Brain microvascular endothelial cell (primary cell): ENCODE data around the gene NAE1.
"Not testable (repeated sequence)": the region's sequence is repeated elsewhere in the genome, so short reads cannot be mapped to it uniquely, and the experiment has no call there.

Source experiments
- DNase-seq: peaks from one replicate; pipeline ENCODE4 v3.0.0-alpha.2; 2020
- H3K27ac ChIP-seq: fragments of 250-450 bp; sonication (Bioruptor Pico); 2 replicates; pipeline ENCODE4 v1.5.1; 2020; ENCODE audit warnings: mild to moderate bottlenecking, moderate library complexity
- H3K27me3 ChIP-seq: fragments of 250-450 bp; sonication (Bioruptor Pico); replicated peaks from 2 replicates; pipeline ENCODE4 v1.5.1; 2020; ENCODE audit warnings: mild to moderate bottlenecking
- H3K36me3 ChIP-seq: fragments of 250-450 bp; sonication (Bioruptor Pico); replicated peaks from 2 replicates; pipeline ENCODE4 v1.5.1; 2020; ENCODE audit warnings: mild to moderate bottlenecking
- H3K4me3 ChIP-seq: 2 replicates; pipeline ENCODE4 v1.5.1; 2011; ENCODE audit warnings: low read depth, mild to moderate bottlenecking, control low read depth, low read length, moderate library complexity
- CTCF ChIP-seq: IDR thresholded peaks from 2 replicates; pipeline ENCODE4 v1.5.1; 2011; ENCODE audit warnings: low read depth, mild to moderate bottlenecking, moderate library complexity, low read length, control low read depth, inconsistent platforms; ENCODE audit errors: missing control alignments
- in situ Hi-C: cut with HindIII; loops from 2 replicates; pipeline ENCODE4 v1.10.0; 2017; ENCODE audit warnings: low sequenced_read_pairs, low pct_ligation_motif_present

NAE1 gene

GRCh38 chr16:66872559-66872942 is 41.8 kb upstream of the NAE1 start:
- Histone ChIP-seq H3K36me3 (no peaks in the 10 kb centered on the region), H3K27me3 (no peaks in the 10 kb centered on the region), H3K27ac (peak overlapping the region; percentile 20), H3K4me3 (peak overlapping the region; percentile 41)
- in situ Hi-C loops: no loop called here
- no peak for DNase-seq
- TF ChIP-seq CTCF: no peak

GRCh38 chr16:66871840-66872239 is 41.1 kb upstream of the NAE1 start:
- Histone ChIP-seq H3K4me3 (no peak overlapping the region), H3K27me3 (no peaks in the 10 kb centered on the region), H3K27ac (no peak overlapping the region), H3K36me3 (no peaks in the 10 kb centered on the region)
- no peak for DNase-seq
- in situ Hi-C loops: no loop called here
- no peak for TF ChIP-seq CTCF

GRCh38 chr16:66871363-66871762 is 40.6 kb upstream of the NAE1 start:
- DNase-seq, H3K36me3 ChIP-seq, H3K27ac ChIP-seq, H3K4me3 ChIP-seq, in situ Hi-C loops, H3K27me3 ChIP-seq: not testable (repeated sequence)

GRCh38 chr16:66869424-66869823 is 38.6 kb upstream of the NAE1 start:
- H3K36me3 ChIP-seq: no peaks in the 10 kb centered on the region
- H3K4me3 ChIP-seq: no peak overlapping the region
- no peaks in the 10 kb centered on the region for H3K27me3 ChIP-seq
- no peak overlapping the region for H3K27ac ChIP-seq
- no peak for TF ChIP-seq CTCF
- in situ Hi-C loops: no loop called here
- DNase-seq: no peak

- in situ Hi-C loops: no loop called here
Observed at GRCh38 chr16:66863707-66864106, 32.9 kb upstream of the NAE1 start.

GRCh38 chr16:66862023-66862520 is 31.3 kb upstream of the NAE1 start:
- Histone ChIP-seq H3K4me3 (no peak overlapping the region), H3K27ac (no peak overlapping the region)

More at GRCh38 chr16:66863707-66864106, 32.9 kb upstream of the NAE1 start:
- no peak for DNase-seq
- Histone ChIP-seq H3K36me3 (no peaks in the 10 kb centered on the region), H3K4me3 (no peak overlapping the region), H3K27ac (no peak overlapping the region), H3K27me3 (no peaks in the 10 kb centered on the region)
- TF ChIP-seq CTCF: no peak

More at GRCh38 chr16:66862023-66862520, 31.3 kb upstream of the NAE1 start:
- no peak for DNase-seq
- TF ChIP-seq CTCF: no peak
- no peaks in the 10 kb centered on the region for H3K36me3 ChIP-seq
- in situ Hi-C loops: no loop called here
- H3K27me3 ChIP-seq: no peaks in the 10 kb centered on the region
